HG02763 (cell line): ENCODE results near the gene WDR47.
"Not testable (repeated sequence)": the region's sequence is repeated elsewhere in the genome, so short reads cannot be mapped to it uniquely, and the experiment has no call there.

Experiments
- ATAC-seq: cut with Tn5 transposase; IDR thresholded peaks from one replicate; pipeline ENCODE4 v1.9.1; 2021; ENCODE audit warnings: mild to moderate bottlenecking, moderate library complexity; ENCODE audit not compliant: unreplicated experiment

Gene WDR47

DNA sequence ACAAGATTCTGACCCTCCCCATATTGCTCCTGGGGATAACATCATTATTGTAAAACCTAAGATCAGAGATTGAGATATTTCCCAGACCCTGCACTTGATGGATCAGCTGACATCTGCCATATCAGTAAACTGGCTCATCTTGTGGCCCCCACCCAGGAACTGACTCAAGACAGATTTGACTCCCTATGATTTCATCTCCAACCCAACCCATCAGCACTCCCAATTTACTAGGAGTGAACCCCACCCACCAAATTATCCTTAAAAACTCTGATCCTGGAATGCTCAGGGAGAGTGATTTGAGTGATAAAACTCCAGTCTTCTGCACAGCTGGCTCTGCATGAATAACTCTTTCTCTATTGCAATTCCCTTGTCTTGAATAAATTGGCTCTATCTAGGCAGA is 72.6 kb downstream of the WDR47 start:
- ATAC-seq: no peak

GRCh38 chr1:108963052-108963686 is 78.7 kb downstream of the WDR47 start, which contains the start of gene CLCC1:
TSS of gene CLCC1 (minus strand) at chr1:108963484. CDS start at chr1:108950437, 13,047 bp downstream.
- ATAC-seq: peak; percentile 92

GRCh38 chr1:108962681-108963051 is 79.2 kb downstream of the WDR47 start:
- ATAC-seq: no peak

GRCh38 chr1:108961752-108962486 is 80.0 kb downstream of the WDR47 start:
- no peak for ATAC-seq

DNA sequence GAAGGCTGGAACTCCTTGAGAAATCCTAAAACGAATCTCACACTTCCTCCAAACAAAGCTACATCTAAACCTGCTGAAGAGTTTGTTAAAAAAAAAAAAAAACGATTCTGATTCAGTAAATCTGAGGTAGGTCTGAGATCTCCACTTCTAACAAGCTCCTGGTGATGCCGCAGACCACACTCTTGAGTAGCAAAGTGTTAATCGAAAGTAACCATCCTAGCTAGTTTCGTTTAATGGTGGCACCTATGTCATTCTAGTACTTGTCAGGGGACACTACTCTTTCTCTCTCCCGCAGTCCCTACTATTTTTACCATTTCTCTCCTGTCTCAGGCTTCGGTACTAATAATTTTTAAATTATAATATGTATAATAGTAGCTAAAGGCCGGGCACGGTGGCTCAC is 80.7 kb downstream of the WDR47 start:
- no peak for ATAC-seq

- no peak for ATAC-seq
Observed at GRCh38 chr1:108960719-108961118, 81.2 kb downstream of the WDR47 start.

DNA sequence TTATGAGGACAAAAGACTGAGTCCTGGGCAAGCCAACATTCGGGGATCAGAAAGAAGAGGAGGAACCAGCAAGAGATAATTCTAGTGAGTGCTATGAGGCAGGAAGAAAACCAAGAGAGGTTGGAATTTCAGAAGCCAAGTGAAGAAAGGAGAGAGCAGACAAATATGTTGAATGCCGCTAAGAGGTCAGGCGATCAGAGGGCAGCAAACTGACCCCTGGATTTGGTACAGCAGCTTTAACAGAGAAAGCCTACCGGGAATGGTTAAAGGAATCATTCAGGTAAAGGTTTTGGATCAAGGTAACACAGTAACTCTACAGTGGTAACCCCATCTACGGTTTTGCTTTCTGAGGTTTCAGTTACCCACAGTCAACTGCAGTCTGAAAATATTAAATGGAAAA is 84.0 kb downstream of the WDR47 start:
- no peak for ATAC-seq

GRCh38 chr1:108955881-108956280 is 86.0 kb downstream of the WDR47 start:
- ATAC-seq: no peak

GRCh38 chr1:108955111-108955510 is 86.8 kb downstream of the WDR47 start:
- no peak for ATAC-seq

GRCh38 chr1:108953452-108953851 is 88.5 kb downstream of the WDR47 start:
- ATAC-seq: no peak

DNA sequence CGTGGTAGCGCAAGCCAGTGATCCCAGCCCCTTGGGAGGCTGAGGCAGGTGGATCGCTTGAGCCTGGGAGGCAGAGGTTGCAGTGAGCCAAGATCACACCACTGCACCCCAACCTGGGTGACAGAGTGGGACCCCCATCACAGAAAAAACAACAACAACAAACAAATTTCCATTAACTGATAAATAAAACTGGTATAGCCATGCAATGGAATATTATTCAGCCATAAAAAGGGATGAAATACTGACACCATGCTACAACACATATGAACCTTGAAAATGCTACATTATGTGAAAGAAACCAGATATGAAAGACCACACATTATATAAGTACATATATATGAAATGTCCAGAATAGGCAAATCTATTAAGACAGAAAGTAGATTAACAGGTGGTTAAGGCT is 90.7 kb downstream of the WDR47 start:
- ATAC-seq: no peak

DNA sequence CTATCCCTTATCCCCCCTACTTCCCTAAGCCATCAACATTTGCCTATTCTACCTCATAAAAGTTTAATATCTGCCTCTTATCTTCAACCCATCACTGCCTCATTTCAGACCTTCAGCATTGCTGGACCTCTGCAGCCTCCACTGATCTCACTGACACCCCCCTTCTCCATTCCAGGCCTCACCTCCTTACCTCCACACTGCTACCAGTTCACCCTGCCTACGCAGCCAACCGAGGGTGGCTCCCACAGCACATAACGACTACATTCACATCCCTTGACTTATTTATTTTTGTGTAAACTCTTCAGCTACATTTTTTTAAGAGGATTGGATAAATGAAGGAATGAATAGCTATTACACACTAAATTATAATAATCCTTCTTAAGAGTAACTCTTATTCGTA is 92.9 kb downstream of the WDR47 start:
- no peak for ATAC-seq

- no peak for ATAC-seq
Observed at GRCh38 chr1:108947871-108948525, 93.9 kb downstream of the WDR47 start.

DNA sequence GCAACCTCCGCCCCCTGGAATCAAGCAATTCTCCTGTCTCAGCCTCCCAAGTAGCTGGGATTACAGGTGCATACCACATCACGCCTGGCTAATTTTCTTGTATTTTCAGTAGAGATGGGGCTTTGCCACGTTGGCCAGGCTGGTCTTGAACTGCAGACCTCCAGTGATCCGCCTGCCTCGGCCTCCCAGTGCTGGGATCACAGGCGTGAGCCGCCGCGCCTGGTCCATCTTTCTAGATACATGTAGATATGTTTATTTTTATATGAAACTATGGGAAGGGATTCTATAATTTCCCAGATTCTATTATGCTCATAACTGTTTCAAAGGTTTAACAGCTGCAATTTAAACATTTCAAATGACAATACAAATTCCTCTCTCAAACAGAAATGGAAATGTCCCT is 105.7 kb downstream of the WDR47 start:
- no peak for ATAC-seq

GRCh38 chr1:108933944-108934343 is 108.0 kb downstream of the WDR47 start:
- no peak for ATAC-seq

DNA sequence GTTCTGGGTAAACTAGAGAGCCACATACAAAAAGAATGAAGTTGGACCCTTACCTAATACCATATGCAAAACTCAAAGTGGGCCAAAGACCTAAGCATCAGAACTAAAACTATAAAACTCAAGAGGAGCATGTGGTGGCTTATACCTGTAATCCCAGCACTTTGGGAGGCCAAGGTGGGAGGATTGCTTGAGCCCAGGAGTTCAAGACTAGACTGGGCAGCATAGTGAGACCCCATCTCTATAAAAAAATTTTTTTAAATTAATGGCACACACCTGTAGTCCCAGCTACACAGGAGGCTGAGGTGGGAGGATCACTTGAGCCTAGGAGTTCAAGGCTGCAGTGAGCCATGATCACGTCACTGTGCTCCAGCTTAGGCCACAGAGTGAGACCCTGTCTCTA is 114.3 kb downstream of the WDR47 start:
- not testable (repeated sequence) for ATAC-seq

DNA sequence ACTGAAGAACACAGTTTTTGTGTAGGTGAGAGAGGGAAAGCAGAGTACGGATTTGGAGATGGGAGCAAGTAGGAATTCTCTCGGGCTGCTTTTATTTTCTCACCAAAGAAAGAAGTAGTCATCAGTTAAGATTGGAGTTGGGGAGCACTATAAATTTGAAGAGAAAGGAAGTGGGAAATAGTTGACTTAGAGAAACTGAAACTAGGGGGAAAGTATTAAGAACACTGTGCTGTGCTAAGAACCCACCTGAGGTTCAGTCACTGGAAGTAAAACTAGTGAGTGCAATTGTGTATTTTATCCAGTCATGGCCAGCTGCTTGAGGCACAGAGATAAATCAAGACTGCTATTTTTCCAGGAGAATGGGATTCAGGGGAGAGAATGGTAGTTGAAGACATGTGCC is 116.0 kb downstream of the WDR47 start:
- ATAC-seq: no peak
